ENCODE results near the gene ASIC3.

The ASIC3 gene

DNA sequence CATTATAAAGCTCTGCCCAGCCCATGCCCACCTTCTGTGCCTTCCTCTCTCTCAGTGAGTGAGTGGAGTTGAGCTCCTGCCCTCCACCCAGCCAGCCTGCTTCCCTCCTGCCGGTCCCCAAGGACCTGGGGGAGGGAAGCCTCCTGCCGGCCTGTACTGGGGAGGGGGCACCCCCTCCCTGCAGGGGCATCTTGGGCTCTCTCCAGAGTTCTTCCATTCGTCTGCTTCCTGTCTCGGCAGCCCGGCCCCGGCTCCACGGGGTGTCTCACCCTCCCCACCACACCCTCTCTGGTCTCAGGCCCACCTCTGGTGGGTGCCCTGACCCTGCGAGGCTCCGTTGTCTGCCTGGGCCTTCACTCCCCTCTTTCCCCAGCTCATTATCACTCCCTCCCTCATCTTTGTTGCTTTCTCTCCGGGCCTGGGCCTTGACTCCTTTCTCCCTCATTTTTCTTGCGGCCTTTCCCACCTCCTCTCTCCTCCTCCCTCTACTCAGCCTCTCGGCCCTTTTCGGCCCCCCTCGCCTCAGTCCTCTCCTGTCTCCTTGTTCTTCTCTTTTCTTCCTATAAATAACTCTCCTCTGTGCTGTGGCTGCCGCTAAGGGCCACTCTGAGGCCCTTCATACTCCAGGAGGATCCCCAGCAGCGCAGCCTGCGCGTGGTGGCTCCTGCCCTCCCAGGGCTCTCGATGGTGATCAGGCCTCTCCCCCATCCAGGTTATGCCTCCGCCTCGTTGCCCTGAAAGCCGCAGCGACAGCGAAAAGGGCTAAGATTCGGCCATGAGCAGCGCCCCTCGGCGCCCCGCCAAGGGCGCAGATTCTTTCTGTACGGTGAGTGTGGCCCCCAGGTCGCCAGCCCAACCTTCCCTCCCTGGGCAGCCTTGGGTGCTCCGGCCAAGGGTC is 13.1 kb downstream of the ASIC3 start:
- peak overlapping the region; percentile 92 to 95 (median 94) for H3K4me3 Mint-ChIP-seq

DNA sequence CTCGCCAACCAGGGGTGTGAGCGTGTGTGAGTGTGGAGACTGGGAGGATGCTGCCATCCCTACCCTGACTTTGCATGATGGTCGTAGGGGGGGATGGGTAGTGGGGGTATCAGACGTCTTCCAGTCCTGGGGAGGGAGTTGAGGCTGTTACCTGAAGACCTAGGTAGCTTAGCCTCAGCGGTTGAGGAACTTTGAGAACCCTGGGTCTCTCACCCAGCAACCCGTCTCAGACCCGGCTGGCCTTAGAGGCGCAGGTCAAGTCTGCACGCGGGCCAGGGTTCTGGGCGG is 13.7 kb downstream of the ASIC3 start:
- peak overlapping the region; percentile 92 to 95 (median 94) for H3K4me3 Mint-ChIP-seq
- peaks cover 10% of the 10 kb centered on the region for H3K36me3 Mint-ChIP-seq (ENCODE audit: low read depth)
- TF ChIP-seq, protein P1, sequence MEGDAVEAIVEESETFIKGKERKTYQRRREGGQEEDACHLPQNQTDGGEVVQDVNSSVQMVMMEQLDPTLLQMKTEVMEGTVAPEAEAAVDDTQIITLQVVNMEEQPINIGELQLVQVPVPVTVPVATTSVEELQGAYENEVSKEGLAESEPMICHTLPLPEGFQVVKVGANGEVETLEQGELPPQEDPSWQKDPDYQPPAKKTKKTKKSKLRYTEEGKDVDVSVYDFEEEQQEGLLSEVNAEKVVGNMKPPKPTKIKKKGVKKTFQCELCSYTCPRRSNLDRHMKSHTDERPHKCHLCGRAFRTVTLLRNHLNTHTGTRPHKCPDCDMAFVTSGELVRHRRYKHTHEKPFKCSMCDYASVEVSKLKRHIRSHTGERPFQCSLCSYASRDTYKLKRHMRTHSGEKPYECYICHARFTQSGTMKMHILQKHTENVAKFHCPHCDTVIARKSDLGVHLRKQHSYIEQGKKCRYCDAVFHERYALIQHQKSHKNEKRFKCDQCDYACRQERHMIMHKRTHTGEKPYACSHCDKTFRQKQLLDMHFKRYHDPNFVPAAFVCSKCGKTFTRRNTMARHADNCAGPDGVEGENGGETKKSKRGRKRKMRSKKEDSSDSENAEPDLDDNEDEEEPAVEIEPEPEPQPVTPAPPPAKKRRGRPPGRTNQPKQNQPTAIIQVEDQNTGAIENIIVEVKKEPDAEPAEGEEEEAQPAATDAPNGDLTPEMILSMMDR (IDR thresholded peaks at IDR 0.05; ENCODE audit: unreplicated experiment in 3 of 3) = no peak
- peaks cover 36% of the 10 kb centered on the region for H3K4me1 Mint-ChIP-seq
- H3K27ac Mint-ChIP-seq = peak overlapping the region in 2 of 3 experiments; percentile 76 to 82
- H3K27me3 Mint-ChIP-seq (ENCODE audit: low read depth) = peaks cover 5% of the 10 kb centered on the region
- H3K9me3 Mint-ChIP-seq = no peaks in the 10 kb centered on the region

More for the DNA sequence above, 13.1 kb downstream of the ASIC3 start:
- Mint-ChIP-seq H3K27ac (peak overlapping the region; percentile 76 to 87 (median 82)), H3K36me3 (ENCODE audit: low read depth) (peaks cover 10% of the 10 kb centered on the region), H3K9me3 (no peaks in the 10 kb centered on the region), H3K4me1 (peaks cover 41% of the 10 kb centered on the region), H3K27me3 (ENCODE audit: low read depth) (peaks cover 11% of the 10 kb centered on the region)
- TF ChIP-seq, protein P1 (IDR thresholded peaks at IDR 0.05; ENCODE audit: unreplicated experiment in 3 of 3) = no peak

DNA sequence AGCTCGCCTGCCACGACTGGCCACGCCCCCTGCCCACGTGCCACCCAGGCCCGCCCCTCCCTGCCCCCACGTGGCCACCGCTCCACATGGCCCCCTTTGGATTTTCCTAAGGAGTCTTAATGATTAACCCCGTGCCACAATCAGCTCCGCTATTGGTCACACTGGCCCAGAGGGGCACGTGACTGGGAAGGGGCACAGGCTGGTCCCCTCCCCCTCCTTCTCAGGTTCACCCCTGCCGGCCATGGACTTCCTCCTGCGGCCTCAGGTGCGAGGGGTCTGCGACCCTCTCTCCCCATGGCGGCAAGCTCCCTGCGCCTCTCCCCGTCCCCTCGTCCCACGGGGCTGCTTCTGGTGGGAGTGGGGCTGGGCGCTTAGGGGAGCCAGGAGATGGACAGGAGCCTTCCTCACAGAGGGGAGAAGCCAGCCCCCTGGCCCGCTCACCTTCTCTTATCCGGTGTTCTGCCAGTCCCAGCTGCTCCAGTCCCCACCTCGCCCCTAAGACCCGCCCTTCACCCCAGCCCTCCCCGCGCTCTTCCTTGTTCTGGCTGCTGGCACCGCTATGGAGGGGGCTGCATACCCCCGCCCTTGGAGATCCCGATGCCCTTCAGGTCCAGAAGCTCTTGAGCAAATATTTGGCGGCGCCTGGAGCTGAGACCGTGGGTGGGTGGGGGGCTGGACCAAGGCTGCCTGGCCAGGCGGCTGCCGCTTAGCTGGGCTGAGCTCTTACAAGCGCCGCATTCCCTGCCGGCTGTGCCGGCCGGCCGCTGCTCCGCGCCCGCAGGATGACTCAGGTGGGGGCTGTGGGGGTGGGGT is 14.3 kb downstream of the ASIC3 start:
- H3K9me3 Mint-ChIP-seq = no peaks in the 10 kb centered on the region

DNA sequence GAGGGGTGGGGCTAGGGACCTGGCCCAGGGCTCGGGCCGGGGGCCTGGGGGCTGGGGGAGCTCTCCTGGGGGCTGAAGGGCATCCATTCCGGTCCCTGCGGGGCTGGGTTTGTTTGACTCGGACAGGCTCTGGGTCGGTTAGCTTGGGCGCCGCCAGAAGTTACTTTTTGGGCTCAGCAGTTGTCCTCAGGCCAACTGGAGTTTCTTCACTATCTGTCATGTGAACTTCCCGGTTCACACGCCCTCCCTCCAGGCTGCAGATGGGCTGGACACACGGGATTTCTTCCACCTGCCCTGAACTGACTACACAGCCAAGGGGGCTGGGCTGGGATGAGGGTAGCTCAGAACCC is 14.9 kb downstream of the ASIC3 start:
- TF ChIP-seq, protein P1 (IDR thresholded peaks at IDR 0.05; ENCODE audit: unreplicated experiment in 3 of 3) = no peak

More for the DNA sequence above, 14.3 kb downstream of the ASIC3 start:
- Mint-ChIP-seq H3K36me3 (ENCODE audit: low read depth) (peaks cover 10% of the 10 kb centered on the region), H3K4me3 (peak overlapping the region; percentile 30 to 95 (median 47)), H3K27me3 (ENCODE audit: low read depth) (no peaks in the 10 kb centered on the region), H3K4me1 (peaks cover 33% of the 10 kb centered on the region), H3K27ac (peak overlapping the region in 1 of 3 experiments; percentile 74)
- TF ChIP-seq, protein P1 (IDR thresholded peaks at IDR 0.05; ENCODE audit: unreplicated experiment in 3 of 3) = no peak

DNA sequence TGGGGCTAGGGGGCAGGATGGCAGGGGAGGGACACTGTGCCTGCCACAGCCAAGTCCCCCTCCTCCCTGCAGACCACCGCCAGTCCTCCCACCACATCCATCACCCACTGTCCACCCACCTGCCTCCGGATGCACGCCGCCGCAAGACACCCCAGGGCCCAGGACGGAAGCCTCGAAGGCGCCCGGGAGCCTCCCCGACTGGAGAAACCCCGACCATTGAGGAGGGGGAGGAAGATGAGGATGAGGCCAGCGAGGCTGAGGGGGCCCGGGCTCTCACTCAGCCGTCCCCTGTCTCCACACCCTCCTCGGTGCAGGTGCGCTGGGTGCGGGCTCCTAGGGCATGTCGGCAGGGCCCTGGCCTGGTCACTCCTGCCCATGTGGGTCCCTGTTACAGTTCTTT is 16.1 kb downstream of the ASIC3 start:
- Mint-ChIP-seq H3K27ac (no peak overlapping the region), H3K4me1 (peaks cover 30% of the 10 kb centered on the region), H3K27me3 (ENCODE audit: low read depth) (no peaks in the 10 kb centered on the region), H3K4me3 (no peak overlapping the region), H3K36me3 (ENCODE audit: low read depth) (peaks cover 22% of the 10 kb centered on the region), H3K9me3 (no peaks in the 10 kb centered on the region)
- TF ChIP-seq, protein P1 (IDR thresholded peaks at IDR 0.05; ENCODE audit: unreplicated experiment in 3 of 3) = no peak

More for the DNA sequence above, 14.9 kb downstream of the ASIC3 start:
- peak overlapping the region; percentile 63 to 74 (median 69) for H3K4me3 Mint-ChIP-seq
- peak overlapping the region in 2 of 3 experiments; percentile 8 to 74 for H3K27ac Mint-ChIP-seq
- peaks cover 38% of the 10 kb centered on the region for H3K4me1 Mint-ChIP-seq
- no peaks in the 10 kb centered on the region for H3K27me3 Mint-ChIP-seq (ENCODE audit: low read depth)
- peaks cover 15% of the 10 kb centered on the region for H3K36me3 Mint-ChIP-seq (ENCODE audit: low read depth)
- no peaks in the 10 kb centered on the region for H3K9me3 Mint-ChIP-seq
